ENCODE data around the gene HCFC1.

HCFC1 gene

DNA sequence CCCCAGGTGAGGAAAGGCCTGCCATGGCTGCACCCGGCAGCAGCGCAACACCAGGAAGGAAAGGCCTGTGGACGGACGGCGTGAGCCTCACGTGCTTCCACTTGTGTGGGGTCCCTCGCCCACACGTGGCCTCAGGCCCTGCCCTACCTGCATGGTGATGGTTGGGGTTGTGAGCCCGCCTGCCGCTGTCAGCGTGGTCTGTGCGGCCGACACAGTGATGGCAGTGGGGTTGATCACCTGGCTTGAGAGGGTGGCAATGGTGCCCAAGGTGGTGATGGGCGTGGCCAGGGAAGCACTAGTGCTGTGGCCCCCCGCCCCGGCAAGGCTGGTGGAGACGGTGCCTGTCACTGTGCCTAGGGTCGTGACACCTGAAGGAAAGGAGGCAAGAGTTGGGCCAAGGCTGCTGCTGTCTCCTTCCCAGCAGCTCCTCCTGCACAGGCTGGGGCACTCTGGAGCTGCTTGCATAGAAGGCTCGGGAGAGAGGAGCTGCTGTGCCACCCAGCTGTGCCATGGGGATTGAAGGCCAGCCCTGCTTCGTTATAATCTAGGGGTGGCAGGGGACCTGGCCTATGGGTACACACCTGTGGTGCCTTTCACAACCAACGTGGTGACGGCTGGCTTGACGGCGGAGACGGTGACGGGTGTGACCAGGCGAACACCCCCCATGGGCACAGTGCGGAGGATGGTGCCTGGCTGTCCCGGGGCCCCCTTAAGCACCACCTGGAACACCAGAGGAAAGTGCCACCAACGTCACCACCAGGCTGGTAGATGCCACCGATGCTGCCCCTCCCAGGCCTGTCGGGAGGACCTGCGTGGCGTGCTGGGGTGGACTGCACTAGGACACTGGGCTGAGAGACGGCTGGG lies 15.3 kb downstream of the HCFC1 start:
- no peak for DNase-seq

DNA sequence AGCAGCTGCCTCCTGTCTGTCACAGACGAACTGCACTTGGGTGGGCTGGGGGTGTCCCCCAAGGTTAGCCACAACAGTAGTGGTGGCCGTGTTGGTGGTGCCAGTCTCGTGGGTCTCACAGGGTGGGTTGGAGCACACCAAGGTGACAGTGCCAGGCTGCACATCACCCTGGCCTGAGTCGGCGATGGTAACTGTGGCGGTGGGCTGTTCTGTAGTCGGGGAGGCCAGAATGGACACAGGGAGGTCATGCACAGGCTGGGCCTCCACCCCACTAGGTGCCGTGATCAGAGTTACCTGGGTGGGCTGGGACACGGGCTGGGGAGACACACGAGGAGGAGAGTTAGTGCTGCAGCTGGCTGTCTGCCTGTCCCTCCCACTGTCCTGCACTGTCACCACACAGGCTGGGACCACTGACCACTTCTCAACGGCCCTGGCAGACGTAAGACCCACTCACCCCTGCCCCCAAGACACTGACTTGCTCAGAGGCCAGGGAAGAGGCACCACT lies 16.3 kb downstream of the HCFC1 start:
- DNase-seq, result no peak

DNA sequence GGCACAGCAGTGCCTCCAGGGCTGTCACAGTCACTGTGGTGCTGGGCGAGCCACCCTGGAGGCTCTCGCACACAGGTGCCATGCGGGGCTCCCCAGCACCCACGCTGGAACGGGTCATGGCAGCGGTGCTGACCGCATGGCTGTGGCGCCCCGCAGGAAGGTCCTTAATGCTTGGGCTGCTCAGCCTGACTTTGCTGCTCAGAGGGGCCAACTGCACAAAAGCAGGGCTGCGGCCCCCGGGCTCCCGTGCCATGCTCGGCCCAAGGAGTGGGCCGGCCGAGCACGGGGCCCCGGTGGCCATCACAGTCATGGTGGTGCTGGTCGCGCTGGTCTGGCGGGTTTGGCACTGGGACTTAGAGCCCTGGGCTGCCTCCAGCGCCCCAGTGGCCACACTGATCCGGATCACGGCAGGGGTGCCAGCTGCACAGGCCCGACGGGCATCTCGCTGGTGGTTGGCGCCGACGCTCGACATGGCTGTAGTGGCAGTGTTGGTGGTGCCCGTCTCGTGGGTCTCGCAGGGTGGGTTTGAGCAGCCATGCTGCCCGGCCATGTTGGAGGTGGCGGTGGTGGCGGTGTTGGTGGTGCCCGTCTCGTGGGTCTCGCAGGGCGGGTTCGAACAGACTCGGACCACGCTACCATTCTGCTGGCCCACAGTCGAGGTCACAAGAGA lies 16.9 kb downstream of the HCFC1 start:
- DNase-seq, result no peak

DNA sequence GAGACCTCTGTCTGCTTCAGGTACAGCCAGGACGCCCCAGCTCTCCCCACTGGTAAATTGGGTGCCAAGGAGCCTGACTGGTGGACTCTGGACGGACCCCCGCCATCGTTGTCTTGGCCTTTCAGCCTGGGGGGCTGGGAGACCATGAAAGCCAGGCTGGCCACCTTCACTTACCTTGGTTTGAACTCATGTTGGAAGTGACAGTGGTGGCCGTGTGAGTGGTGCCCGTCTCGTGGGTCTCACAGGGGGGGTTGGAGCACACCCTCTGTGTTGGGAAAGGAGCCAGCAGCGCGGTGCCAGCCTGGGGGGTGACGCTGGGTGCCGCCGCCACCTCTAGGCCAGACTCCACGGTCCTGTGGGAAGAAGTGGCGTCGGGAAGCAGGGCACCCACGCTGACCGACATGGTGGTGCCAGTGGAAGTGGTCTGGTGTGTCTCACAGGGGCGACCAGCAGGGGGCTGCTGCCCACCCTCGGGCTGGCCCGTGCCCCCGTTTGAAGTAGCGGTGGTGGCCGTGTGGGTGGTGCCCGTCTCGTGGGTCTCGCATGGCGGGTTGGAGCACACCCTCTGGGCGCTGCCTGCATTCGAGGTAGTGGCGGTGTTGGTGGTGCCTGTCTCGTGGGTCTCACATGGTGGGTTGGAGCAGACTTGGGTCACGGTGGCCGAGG lies 17.6 kb downstream of the HCFC1 start:
- DNase-seq, result no peak

DNA sequence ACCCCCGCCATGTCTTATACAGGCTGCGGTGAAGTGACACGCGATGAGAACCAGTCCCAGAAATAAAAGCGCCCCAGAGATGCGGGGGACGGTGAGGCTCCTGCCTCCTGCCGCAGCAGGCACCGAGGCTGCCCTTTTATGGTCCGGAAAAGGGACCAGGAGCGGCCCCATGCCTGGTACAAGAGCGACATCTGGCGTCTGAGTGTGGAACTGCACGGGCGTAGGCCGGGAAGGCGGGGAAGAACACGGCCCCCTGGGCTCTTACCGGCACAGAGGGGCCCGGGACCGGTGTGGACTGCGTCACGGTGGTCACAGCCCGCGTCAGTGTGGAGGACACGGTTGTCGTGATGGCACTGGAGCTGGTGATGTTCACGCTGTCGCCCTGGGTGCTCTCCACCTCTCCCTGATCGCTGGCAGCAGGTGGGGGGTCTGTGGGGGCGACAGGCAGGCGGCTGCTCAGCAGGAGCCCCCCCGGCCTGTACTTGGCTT lies 18.2 kb downstream of the HCFC1 start:
- peak; percentile 76 for DNase-seq

DNA sequence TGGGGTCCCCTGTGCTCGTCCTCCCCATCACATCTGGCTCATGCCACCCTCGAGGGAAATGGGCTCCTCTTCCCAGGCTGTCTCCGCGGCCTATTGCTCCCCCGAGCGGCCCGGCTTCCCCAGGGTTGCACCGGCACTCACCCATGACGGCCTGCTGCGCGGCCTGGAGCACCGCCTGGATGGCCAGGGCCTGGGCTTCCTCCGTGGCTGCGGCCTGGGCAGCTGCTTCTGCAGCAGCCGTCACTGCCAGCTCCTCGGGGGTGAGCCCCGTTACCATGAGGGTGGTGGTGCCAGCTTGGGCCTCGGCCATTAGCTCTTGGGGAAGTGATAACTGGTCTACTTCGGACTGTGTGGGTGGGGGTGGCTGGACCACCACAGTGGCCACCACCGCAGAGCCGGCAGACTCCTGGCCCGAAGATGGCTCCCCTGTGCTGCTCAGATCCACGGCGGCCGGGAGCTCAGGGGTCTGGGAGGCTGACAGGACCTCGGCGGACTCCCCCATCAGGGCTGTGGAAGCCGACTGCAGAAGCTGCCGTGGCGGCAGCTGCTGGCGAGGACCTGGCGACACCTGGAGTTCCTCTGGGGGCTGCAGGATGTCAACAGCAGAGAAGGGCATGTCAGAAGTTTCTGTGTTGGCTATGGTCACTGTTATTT lies 19.1 kb downstream of the HCFC1 start:
- no peak for DNase-seq

DNA sequence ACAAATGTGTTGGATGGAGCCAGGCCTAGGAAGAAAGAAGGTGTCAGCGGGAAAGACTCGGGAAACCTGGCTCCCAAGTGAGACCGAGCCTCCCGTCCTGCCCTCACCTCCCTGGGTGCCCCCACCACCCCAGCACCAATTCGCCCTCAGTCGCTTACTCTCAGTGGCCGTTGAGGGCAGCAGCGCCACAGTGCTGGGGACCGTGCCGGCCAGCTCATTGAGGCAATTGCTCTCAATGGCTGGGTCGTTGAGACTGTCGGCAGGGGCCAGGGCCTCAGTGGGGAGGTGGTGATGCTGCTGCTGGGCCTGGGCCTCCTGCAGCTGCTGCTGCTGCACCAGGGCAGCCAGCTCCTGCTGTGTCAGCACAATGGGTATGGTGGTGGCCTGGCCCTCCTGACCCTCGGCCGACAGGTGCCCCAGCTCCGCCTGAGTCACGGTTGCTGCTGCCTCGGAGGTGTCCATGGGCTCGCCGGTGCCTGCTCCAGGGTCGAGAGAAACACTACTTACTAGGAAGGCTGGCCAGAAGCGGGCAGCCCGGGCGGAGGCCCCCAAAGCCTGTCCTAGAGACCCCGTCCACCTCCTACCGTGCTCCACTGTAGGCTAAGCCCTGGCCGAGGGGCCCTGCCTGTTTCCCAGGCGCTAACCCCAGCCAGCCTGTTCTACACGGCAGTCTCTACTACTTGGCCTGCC lies 19.8 kb downstream of the HCFC1 start:
- no peak for DNase-seq

DNA sequence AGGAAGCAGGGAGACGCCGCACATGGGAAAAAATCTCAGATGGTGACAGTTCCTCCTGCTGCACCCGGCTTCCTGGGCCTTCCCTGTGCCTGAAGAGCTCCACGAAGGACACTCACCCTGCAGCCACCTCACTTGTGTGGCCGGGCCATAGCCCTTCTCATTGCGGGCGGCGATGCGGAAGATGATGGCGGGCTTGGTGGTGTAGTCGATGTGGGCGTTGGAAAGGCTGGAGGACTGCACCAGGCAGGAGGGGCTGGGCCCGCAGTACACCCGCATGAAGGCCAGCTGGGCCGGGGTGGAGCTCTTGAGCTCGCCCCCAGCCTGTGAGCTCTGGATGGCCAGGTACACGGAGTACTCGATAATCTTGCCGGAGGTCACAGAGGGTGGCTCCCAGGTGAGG lies 21.5 kb downstream of the HCFC1 start:
- no peak for DNase-seq

DNA sequence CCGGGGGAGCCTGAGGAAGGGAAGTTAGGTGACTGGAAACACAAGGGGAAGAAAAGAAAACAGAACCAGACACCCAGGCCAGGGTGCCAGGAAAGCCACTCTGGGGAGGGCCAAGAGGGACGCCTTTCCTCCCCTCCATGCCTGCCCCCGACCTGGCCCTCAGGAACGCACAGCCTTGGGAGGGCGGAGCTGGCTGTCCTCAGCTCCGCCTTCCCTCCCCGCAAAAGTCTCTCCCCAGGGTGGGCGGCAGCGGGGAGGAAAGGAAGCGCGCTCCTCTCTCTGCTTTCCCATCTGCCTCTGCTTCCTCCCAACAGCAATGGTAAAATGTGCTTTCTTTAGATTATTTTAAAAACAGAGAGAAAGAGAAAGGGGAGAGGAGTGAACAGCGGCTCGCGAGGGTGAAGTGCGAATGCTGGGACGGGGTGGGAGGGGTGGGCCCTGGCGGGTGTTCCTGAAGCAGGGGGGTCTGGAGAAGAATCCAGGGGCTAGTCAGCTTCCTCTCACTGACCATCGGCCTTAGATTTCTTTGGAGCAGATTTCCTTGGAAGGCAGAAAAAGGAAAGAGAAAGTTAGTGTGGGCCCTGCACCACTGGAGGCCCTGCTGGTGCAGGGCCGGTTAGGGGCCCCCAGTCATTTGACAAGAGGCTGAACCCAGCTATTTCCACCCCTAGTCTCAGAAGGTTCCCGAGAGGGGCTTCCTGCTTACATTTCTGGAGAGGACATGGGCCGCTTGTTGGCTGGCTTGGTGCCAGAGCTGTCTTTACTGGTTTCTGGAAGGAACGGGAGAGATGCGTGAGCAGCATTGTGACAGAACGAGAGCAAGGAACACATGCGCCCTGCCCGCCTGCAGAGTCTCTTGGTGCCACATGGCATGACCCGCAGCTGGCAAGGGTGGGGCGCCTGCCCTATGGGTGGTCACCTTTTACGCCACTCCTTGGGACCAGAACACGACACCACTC lies 22.5 kb downstream of the HCFC1 start:
- no peak for DNase-seq

DNA sequence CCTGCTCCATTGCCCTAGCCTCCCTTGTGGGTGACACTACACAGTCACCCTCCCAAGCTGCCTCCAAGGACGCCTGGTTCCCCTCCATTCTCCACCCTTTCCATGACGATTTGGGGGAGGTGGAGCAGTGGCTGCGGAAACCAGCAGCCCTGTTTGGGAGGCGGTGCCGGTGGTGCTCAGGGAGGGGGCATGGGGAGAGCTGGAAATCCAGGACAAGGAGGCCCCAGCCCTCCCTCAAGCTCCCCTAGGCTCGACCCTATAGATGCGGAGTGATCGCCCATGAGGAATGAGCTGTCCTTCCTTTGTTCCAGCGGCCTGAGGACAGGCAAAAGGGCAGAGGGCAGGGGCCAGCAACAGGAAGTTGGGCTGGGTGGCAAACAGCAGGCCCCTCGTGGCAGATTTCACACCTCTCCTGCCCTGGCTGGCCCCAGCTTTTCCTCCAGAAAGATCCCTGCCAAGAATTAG lies 23.6 kb downstream of the HCFC1 start:
- DNase-seq, result no peak

DNA sequence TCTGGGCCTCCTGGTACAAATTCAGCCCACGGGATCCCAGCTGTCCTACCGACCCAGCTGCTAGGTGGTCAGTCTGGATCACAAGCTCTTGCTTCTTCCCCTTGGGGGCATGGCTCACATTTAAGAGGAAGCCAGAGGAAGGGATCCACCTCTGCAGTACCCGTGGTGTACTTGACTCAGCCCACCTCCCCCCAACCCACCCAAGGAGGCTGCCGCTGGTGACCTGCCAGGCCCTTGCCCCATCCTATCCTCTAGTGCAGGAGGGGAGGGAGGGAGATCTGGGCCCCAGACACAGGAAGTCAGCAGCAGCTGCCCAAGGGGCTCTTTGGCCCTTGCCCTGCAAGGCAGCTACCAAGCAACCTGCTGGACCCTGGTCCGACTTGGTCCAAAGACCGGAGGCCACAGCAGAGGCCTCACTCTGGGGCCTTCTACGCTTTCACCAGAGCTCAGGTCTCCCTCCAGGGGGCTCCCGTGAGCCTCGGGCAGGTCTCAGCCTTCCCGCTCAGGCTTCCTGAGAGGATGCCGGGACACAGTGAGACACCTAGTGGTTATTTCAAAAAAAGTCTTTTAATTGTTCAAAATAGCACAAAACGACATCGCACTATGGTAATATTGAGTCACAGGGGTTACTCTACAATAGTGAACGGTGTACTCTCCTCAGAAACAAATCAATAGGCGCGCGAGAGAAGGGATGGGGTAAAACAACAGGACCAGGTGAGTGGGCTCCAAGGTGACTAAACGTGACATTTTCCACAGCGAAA lies 24.4 kb downstream of the HCFC1 start:
- DNase-seq, result peak; percentile 62

DNA sequence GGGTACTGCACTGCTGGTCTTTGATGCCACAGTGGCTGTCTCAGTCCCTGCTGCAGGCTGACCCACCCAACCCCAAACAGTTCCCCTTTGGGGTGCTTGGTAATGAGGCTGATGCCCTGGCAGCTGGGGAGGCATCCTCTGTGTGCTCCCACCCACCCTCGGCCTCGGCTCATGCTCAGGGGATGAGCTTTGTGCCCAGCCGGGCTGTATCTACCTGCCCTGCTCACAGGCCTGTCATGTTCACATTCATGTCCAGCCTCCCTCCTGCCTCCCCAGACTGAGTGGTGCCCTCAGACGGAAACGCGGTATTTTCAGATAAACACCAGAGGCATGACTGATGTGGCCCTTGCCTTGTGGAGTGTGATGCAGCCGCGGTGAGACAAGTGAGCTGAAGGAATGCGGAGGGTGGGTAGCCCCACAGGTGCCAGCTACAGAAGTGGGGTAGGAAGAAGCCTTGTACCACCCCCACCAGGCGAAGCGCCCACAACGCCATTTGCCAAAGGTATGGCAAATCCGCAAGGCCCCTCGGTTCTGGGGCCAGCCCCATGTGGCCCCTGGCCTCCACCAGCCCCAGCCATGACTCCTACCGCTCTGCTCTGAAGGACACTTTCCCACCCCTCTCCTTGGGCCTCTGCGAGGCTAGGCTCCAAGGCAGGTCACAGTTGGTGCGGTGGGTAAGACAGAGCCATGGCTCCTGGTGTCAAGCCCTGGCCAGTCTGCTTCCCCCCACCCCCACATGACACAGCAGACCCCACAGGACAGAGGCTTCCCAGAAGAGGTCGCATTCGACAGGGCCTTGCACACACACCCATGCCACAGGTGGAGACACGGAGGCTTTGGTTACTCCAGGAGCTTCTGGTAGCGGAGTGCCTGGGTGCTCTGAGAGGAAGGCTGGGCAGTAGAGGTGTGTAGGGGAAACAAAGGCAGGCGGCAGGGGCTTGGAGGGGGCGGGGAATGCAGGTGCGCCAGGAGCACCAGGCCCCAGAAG lies 25.4 kb downstream of the HCFC1 start:
- DNase-seq, result no peak

DNA sequence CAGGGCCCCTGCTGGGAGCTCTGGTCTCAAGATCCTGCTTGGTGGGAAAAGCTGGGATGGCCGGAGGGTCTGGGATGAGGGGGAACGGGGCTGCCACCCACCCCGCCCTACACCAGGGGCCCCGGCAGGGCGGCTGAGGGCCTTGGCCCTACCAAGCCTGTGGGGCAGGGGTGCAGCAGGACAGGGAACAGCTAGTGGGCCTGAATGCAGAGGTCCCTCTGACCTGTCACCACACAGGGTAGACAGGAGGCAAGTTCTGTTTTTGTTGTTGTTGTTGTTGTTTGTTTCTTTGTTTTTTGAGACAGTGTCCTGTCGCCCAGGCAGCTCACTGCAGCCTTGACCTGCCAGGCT lies 26.8 kb downstream of the HCFC1 start:
- DNase-seq, result no peak

DNA sequence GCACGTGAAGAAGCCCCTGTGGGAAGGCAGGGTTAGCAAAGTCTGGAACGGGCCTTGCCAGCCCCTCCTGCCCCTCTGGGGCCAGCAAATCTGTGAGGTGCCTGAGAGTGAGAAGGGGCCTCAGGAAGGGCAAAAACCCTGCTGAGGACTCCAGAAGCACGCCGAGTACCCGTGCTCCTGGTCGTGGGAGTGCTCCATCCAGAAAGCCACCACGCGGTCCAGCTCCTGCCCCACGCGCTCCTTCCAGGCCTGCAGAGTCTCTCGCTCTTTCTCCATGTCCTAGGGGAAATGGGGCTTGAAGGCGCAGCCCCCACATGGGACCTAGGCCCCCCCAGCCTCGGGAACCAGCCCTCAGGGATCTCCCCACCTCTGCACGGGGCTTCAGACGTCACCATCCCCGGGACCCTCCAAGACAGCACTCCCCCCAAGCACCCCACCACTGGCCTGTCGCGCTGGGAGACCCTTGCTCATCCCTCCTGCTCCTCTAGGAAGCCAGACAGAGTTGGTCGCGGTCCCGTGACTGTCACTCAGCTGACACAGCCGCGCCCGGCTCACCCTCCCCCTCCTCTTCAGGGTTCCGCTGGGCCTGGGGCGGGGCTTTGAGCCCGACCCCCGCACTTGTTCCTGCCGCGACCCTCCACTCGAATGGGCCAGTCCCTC lies 27.3 kb downstream of the HCFC1 start, which contains the start of gene RENBP:
RENBP (minus strand) TSS at position 504 of the 660 bp plus-strand sequence; CDS start at position 471, 33 bp downstream.
- no peak for DNase-seq

DNA sequence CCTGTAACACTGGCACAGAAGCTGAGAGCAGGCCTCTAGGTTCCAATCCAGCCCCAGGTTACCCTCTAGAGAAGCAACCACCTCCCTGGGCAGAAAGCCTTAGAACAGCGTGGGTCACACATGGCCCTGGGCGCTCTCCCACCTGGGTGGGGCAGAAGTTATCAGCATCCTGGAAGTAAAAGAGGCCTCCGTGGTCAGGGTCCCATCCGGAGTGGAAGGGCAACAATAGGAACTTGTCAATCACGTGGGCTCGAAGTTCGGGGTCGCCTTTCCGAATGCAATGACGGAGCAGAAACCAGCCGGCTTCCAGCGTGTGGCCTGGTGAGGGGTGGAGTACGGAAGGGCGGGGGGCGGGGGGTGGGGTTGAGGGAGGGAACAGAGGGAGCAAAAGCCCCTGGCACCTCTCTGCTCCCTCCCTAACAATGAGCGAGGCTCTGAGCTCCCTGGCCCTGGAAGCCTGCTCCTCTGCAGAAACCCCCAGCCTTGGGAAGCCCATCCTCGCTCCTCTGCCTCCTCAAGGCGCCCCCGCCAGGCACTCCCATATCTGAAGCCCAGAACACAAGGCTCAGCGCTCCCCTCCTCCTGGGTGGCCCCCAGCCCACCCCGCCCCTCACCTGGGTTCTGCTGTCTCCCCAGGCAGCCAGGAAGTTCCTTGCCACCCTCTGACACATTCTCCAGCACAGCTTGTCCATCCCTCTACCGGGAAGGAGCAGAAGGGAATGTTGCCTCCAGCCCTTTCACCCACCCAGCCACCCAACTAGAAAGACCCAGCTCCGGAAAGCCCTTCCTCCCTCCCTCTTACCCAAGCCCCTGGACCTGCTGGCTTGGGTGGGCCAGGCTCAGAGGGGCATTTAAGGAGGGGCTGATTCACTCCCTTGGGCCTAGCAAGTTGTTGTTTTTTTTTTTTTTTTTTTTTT lies 30.0 kb downstream of the HCFC1 start:
- no peak for DNase-seq

DNA sequence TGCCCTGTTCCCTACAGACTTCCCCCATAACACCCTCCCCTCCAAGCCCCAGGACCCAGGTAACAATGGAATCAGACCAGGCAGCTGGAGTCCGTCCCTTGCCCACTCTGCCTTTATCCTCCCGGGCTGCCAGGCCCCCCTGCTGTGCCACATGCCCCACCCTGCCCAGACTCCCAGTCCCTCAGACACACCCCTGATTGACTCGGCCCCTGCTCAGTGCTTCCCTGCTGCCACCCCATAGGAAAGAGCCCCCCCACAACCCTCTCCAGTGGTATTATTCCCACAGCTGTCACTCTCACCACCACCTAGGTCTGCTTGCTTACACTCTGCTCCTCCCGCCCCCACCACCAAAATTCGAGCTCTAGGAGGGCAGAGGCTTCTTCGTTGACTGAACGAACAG lies 32.0 kb downstream of the HCFC1 start:
- DNase-seq, result no peak

DNA sequence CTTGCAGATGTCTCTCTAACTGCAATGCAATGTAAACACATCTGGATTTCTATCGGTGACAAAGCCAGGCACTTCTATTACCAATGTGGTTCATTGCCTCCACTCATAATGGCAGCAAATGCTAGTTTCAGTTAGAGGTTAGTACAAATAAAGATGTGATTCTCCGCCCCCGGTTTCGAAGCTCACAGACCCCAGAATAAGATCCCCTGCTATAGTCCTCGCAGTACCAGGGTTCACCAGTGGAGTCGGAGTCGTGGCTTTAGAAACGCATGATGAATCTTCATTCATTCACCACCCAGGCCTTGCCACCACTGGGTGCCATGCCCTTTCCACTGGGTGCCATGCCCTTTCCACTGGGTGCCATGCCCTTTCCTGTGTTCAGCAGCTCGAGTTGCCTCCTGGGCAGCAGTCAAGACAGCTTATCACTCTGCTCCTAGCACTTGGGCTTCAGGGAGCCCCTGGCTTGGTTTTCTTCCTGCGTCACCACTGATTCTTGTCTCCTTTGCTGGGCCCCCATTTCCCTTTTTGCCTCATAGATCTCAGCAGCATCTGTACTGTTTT lies 33.3 kb downstream of the HCFC1 start:
- DNase-seq, result no peak
